GM23338 (cell line): Measurements from ENCODE around the gene MYO1A.

Source experiments
- CREB1 ChIP-seq: fragments of 250-450 bp; sonication (Bioruptor Pico); IDR thresholded peaks from 2 replicates; pipeline ENCODE4 v1.5.0; 2020; ENCODE audit warnings: low read depth, mild to moderate bottlenecking, moderate library complexity
- CTCF ChIP-seq, 2 experiments: fragments of 200-600 bp in 1 of 2; sonication (generic) in 1 of 2; conservative IDR thresholded peaks; 2 replicates each; pipeline versions ENCODE4 v1.5.1 to v1.6.1; 2016 to 2017; ENCODE audit warnings: antibody characterized with exemption in 2 of 2, low read depth in 2 of 2, mild to moderate bottlenecking in 2 of 2, moderate library complexity in 1 of 2
- EZH2 ChIP-seq: fragments of 200-600 bp; sonication (generic); IDR thresholded peaks from one replicate; pipeline ENCODE4 v1.8.0; 2017; ENCODE audit warnings: antibody characterized with exemption, mild to moderate bottlenecking, low read depth; ENCODE audit not compliant: unreplicated experiment
- EZH2phosphoT487 ChIP-seq: fragments of 200-600 bp; sonication (generic); IDR thresholded peaks from one replicate; pipeline ENCODE4 v1.8.1; 2018; ENCODE audit warnings: antibody characterized with exemption; ENCODE audit not compliant: unreplicated experiment
- JUNB ChIP-seq: IDR thresholded peaks from one replicate; pipeline ENCODE4 v1.6.1; 2016; ENCODE audit warnings: antibody characterized with exemption; ENCODE audit not compliant: unreplicated experiment
- NANOG ChIP-seq: IDR thresholded peaks from 2 replicates; pipeline ENCODE4 v1.6.1; 2016; ENCODE audit warnings: antibody characterized with exemption, borderline replicate concordance
- POLR2AphosphoS5 ChIP-seq: IDR thresholded peaks from 2 replicates; pipeline ENCODE4 v1.6.1; 2016; ENCODE audit warnings: antibody characterized with exemption, low read depth
- TF ChIP-seq, protein P1 (sequence below): IDR thresholded peaks from one replicate; pipeline ENCODE4 v1.6.1; 2018; ENCODE audit warnings: antibody characterized with exemption; ENCODE audit not compliant: unreplicated experiment

GRCh38 chr12:57046947-57047890 is 2.7 kb downstream of the MYO1A start:
- TF ChIP-seq CTCF (conservative IDR thresholded peaks at IDR 0.05; ENCODE audit: low read depth in 2 of 2) = no peak
- TF ChIP-seq EZH2 = no peak
- TF ChIP-seq NANOG = no peak
- TF ChIP-seq, protein P1, sequence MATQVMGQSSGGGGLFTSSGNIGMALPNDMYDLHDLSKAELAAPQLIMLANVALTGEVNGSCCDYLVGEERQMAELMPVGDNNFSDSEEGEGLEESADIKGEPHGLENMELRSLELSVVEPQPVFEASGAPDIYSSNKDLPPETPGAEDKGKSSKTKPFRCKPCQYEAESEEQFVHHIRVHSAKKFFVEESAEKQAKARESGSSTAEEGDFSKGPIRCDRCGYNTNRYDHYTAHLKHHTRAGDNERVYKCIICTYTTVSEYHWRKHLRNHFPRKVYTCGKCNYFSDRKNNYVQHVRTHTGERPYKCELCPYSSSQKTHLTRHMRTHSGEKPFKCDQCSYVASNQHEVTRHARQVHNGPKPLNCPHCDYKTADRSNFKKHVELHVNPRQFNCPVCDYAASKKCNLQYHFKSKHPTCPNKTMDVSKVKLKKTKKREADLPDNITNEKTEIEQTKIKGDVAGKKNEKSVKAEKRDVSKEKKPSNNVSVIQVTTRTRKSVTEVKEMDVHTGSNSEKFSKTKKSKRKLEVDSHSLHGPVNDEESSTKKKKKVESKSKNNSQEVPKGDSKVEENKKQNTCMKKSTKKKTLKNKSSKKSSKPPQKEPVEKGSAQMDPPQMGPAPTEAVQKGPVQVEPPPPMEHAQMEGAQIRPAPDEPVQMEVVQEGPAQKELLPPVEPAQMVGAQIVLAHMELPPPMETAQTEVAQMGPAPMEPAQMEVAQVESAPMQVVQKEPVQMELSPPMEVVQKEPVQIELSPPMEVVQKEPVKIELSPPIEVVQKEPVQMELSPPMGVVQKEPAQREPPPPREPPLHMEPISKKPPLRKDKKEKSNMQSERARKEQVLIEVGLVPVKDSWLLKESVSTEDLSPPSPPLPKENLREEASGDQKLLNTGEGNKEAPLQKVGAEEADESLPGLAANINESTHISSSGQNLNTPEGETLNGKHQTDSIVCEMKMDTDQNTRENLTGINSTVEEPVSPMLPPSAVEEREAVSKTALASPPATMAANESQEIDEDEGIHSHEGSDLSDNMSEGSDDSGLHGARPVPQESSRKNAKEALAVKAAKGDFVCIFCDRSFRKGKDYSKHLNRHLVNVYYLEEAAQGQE = no peak
- no peak for TF ChIP-seq POLR2AphosphoS5
- no peak for TF ChIP-seq JUNB
- TF ChIP-seq CREB1 (CRISPR knock-in tag) = no peak
- TF ChIP-seq EZH2phosphoT487 = no peak
